ENCODE measurements around the gene HIGD2B.
A peak's percentile ranks its signal among the peaks of the same experiment; 100 is the strongest.
"Not testable (repeated sequence)": the region's sequence is repeated elsewhere in the genome, so short reads cannot be mapped to it uniquely, and the experiment has no call there.

The HIGD2B gene

GRCh38 chr15:72685925-72686794, at the start of gene HIGD2B, which contains the start of gene BBS4:
TSS of gene HIGD2B (minus strand) at chr15:72686182. CDS start at chr15:72676374, 9,808 bp downstream.
TSS of gene BBS4 (plus strand) at chr15:72686207. CDS start at chr15:72686228, 21 bp downstream.
- DNase-seq, result no peak

- no peak for DNase-seq
Measured at GRCh38 chr15:72735111-72735510, 49.1 kb upstream of the HIGD2B start.

GRCh38 chr15:72733941-72734738, 48.2 kb upstream of the HIGD2B start:
- DNase-seq, result no peak

- DNase-seq, result no peak
Measured at GRCh38 chr15:72732516-72732915, 46.5 kb upstream of the HIGD2B start.

- no peak for DNase-seq
Measured at GRCh38 chr15:72732086-72732485, 46.1 kb upstream of the HIGD2B start.

- no peak for DNase-seq
Measured at GRCh38 chr15:72728821-72729220, 42.8 kb upstream of the HIGD2B start.

- not testable (repeated sequence) for DNase-seq
Measured at GRCh38 chr15:72728249-72728648, 42.3 kb upstream of the HIGD2B start.

- DNase-seq, result no peak
Measured at GRCh38 chr15:72727154-72727553, 41.2 kb upstream of the HIGD2B start.

- DNase-seq, result not testable (repeated sequence)
Measured at GRCh38 chr15:72725851-72726250, 39.9 kb upstream of the HIGD2B start.

- DNase-seq, result no peak
Measured at GRCh38 chr15:72725446-72725845, 39.5 kb upstream of the HIGD2B start.

GRCh38 chr15:72724028-72724427, 38.0 kb upstream of the HIGD2B start:
- no peak for DNase-seq

- peak; percentile 52 for DNase-seq
Measured at GRCh38 chr15:72722071-72722696, 36.2 kb upstream of the HIGD2B start.

- not testable (repeated sequence) for DNase-seq
Measured at GRCh38 chr15:72708551-72709303, 22.7 kb upstream of the HIGD2B start.

- no peak for DNase-seq
Measured at GRCh38 chr15:72706266-72706665, 20.3 kb upstream of the HIGD2B start.

- no peak for DNase-seq
Measured at GRCh38 chr15:72700076-72700475, 14.1 kb upstream of the HIGD2B start.

GRCh38 chr15:72698938-72699337, 13.0 kb upstream of the HIGD2B start:
- DNase-seq, result no peak

GRCh38 chr15:72690938-72691337, 5.0 kb upstream of the HIGD2B start:
- DNase-seq, result no peak

GRCh38 chr15:72688697-72689096, 2.7 kb upstream of the HIGD2B start:
- no peak for DNase-seq

GRCh38 chr15:72685301-72685924, 569 bp downstream of the HIGD2B start:
- DNase-seq, result no peak

- DNase-seq, result no peak
Measured at GRCh38 chr15:72682772-72683171, 3.2 kb downstream of the HIGD2B start.

- no peak for DNase-seq
Measured at GRCh38 chr15:72680931-72681330, 5.1 kb downstream of the HIGD2B start.

- DNase-seq, result no peak
Measured at GRCh38 chr15:72676838-72677237, 9.1 kb downstream of the HIGD2B start.
